Breast epithelium (tissue), 4 donors: ENCODE results near the gene CNPPD1. TPM values are rescaled to one million over a fixed set of nuclear protein-coding genes. Genes with fewer than 3 reads are reported as not detected.

ENCODE experiments used
- DNase-seq, 2 donors: peaks; one replicate each; pipeline ENCODE4 v3.0.0-alpha.2; 2019; ENCODE audit warnings: low spot score in 2 of 2
- H3K27ac ChIP-seq, 2 donors: fragments of 200-600 bp; sonication (generic) in 1 of 2; one replicate each; pipeline ENCODE4 v1.5.1; 2016 to 2019; ENCODE audit warnings: mild to moderate bottlenecking in 1 of 2
- H3K27me3 ChIP-seq, 2 donors: fragments of 200-600 bp; sonication (generic) in 1 of 2; one replicate each; pipeline versions ENCODE4 v1.5.1 to v1.6.0; 2017 to 2019; ENCODE audit warnings: control low read depth in 1 of 2, mild to moderate bottlenecking in 1 of 2
- H3K36me3 ChIP-seq: fragments of 200-600 bp; one replicate; pipeline ENCODE4 v1.5.1; 2019
- H3K4me1 ChIP-seq, 2 donors: fragments of 200-600 bp; sonication (generic); one replicate each; pipeline ENCODE4 v1.5.1; 2016 to 2019; ENCODE audit warnings: control low read depth in 1 of 2
- H3K4me3 ChIP-seq, 3 donors: fragments of 200-600 bp; sonication (generic); 1 replicate in 2 of 3; 2 replicates in 1 of 3; pipeline ENCODE4 v1.5.1; 2016 to 2019; ENCODE audit warnings: mild to moderate bottlenecking in 3 of 3, moderate library complexity in 2 of 3
- H3K9me3 ChIP-seq, 2 donors: fragments of 200-600 bp; sonication (generic) in 1 of 2; one replicate each; pipeline ENCODE4 v1.5.1; 2016 to 2019; ENCODE audit warnings: control low read depth in 1 of 2
- CTCF ChIP-seq, 3 donors: fragments of 450-650 bp; IDR thresholded peaks; one replicate each; pipeline ENCODE4 v1.5.1; 2016 to 2017; ENCODE audit warnings: antibody characterized with exemption in 3 of 3, mild to moderate bottlenecking in 3 of 3, moderate library complexity in 3 of 3
- POLR2A ChIP-seq: fragments of 450-650 bp; IDR thresholded peaks from one replicate; pipeline ENCODE4 v1.6.1; 2016; ENCODE audit warnings: antibody characterized with exemption, mild to moderate bottlenecking, moderate library complexity
- POLR2AphosphoS5 ChIP-seq, 3 donors: sonication (generic); formaldehyde crosslinking; IDR thresholded peaks; one replicate each; pipeline ENCODE4 v1.6.1; 2017; ENCODE audit warnings: antibody characterized with exemption in 3 of 3
- intact Hi-C: fragments of 100-400 bp; cut with DNase I; formaldehyde crosslinking; loops from one replicate; pipeline ENCODE4 v1.15.1; 2023; ENCODE audit warnings: low total_unique reads
- total RNA-seq, 3 donors: library from RNA; depleted of rRNA; stranded (reverse); fragments of >200 nt; gene quantifications; one replicate each; pipeline ENCODE4 v1.1.0, GENCODE V29; 2016

Gene CNPPD1
- total RNA-seq, 3 donors from 2014 or later = 37.0 to 60.3 (median 37.2) TPM

DNA sequence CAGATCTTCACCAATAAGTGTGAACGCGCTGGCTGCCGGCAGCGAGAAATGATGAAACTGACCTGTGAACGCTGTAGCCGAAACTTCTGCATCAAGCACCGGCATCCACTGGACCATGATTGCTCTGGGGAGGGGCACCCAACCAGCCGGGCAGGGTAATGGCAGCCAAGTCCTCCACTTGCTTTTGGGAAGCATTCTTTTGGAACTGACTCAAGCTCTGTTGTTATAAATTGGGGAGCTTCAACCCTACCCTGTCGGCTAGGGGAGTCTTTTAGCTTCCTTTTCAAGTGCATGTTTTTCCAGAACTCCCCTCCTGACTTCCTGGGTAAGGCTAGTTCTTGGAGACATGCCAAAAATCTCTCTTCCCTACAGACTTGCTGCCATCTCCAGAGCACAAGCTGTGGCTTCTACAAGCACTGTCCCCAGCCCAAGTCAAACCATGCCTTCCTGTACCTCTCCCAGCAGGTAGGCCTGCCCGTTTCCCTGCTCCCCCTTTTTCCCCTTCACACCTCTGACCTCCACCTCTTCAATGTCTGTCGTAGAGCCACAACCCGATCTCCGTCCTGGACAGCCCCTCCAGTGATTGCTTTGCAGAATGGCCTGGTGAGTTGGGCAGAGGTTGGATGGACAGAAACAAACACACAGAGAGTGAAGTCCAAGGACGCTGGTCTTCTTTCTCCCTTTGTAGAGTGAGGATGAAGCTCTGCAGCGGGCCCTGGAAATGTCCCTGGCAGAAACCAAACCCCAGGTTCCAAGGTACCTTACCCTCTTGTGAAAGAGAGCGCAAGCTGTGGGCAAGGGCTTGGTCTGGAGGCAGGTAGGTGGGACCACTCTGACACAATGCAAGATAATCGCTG lies 31.4 kb upstream of the CNPPD1 start:
- H3K4me1 ChIP-seq = peaks cover 5 to 13% of the 10 kb centered on the region in 2 donors
- H3K4me3 ChIP-seq = peak overlapping the region in 2 of 3 donors; percentile 70 to 71
- no peak for TF ChIP-seq CTCF (IDR thresholded peaks at IDR 0.05)
- TF ChIP-seq POLR2A = no peak
- TF ChIP-seq POLR2AphosphoS5 (IDR thresholded peaks at IDR 0.05) = no peak
- intact Hi-C loops = no loop called here
- DNase-seq = no peak
- no peaks in the 10 kb centered on the region for H3K27me3 ChIP-seq
- no peaks in the 10 kb centered on the region for H3K9me3 ChIP-seq
- H3K27ac ChIP-seq = peak overlapping the region; percentile 91 to 97
- H3K36me3 ChIP-seq = no peaks in the 10 kb centered on the region

GRCh38 chr2:219207134-219207883 lies 30.6 kb upstream of the CNPPD1 start:
- intact Hi-C loops = no loop called here
- Histone ChIP-seq H3K4me1 (peaks cover 5 to 13% of the 10 kb centered on the region in 2 donors), H3K27me3 (no peaks in the 10 kb centered on the region), H3K36me3 (no peaks in the 10 kb centered on the region), H3K9me3 (no peaks in the 10 kb centered on the region), H3K4me3 (peak overlapping the region; percentile 70 to 73 (median 71)), H3K27ac (peak overlapping the region; percentile 91 to 97)
- DNase-seq = no peak
- TF ChIP-seq POLR2A = no peak
- no peak for TF ChIP-seq CTCF (IDR thresholded peaks at IDR 0.05)
- no peak for TF ChIP-seq POLR2AphosphoS5 (IDR thresholded peaks at IDR 0.05)

DNA sequence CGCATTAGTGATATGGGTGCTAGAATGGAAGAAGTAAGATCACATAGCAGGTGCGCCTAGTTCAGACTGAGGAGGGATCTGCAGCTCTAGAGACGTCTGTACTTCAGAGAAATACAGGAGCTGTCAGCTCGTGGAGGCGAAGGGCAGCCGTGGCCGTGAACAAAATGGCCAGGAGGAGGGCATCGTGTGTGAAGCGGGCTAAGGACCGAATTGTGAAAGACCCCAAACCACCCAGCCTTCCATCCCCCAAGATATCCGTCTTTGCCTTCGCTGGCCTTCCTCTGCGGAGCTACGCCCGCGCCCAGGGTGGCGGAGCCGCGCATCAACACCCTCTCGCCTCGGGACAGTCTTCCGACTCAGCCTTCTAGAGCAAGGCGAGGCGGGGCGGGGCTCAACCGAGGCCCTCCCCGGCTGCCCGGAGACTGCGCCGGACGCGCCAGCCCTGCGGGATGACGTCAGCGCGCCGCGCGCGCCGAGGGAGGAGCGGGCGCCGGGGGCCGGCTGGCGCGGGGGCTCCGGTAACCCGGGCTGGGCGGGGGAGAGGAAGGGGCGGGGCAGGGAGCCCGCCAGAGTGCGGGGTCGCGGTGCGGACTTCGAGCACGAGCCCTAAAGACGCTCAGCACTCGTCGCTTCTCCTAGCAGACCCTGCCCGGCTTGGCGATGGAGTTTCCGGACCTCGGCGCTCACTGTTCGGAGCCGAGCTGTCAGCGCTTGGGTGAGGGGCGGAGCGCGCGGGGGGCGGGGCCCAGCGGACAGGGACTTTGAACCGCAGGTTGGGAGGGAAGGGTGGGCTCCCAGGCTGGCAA lies 29.8 kb upstream of the CNPPD1 start, which contains the start of gene ZFAND2B:
ZFAND2B (plus strand) TSS at position 455 of the 806 bp plus-strand sequence; CDS start at position 661, 206 bp downstream.
- peak within 1 kb of the TSS; percentile 91 to 97 for H3K27ac ChIP-seq
- peak; percentile 77 for TF ChIP-seq POLR2A
- peak in 2 of 3 donors; percentile 49 to 53 for TF ChIP-seq CTCF (IDR thresholded peaks at IDR 0.05)
- peak; percentile 93 to 96 (median 95) for TF ChIP-seq POLR2AphosphoS5 (IDR thresholded peaks at IDR 0.05)
- H3K36me3 ChIP-seq = no peaks in the 10 kb centered on the region
- DNase-seq = peak; percentile 93 to 94
- H3K4me3 ChIP-seq = peak within 1 kb of the TSS; percentile 70 to 73 (median 71)
- intact Hi-C loops = no loop called here
- H3K9me3 ChIP-seq = no peaks in the 10 kb centered on the region
- peaks cover 5 to 13% of the 10 kb centered on the region in 2 donors for H3K4me1 ChIP-seq
- H3K27me3 ChIP-seq = no peaks in the 10 kb centered on the region

GRCh38 chr2:219205981-219206327 lies 29.2 kb upstream of the CNPPD1 start:
- DNase-seq = no peak
- no peak for TF ChIP-seq POLR2AphosphoS5 (IDR thresholded peaks at IDR 0.05)
- no peak for TF ChIP-seq CTCF (IDR thresholded peaks at IDR 0.05)
- no peak for TF ChIP-seq POLR2A
- H3K4me3 ChIP-seq = peak overlapping the region; percentile 70 to 73 (median 71)
- H3K9me3 ChIP-seq = no peaks in the 10 kb centered on the region
- H3K27ac ChIP-seq = peak overlapping the region; percentile 91 to 97
- H3K36me3 ChIP-seq = no peaks in the 10 kb centered on the region
- intact Hi-C loops = no loop called here
- peaks cover 5 to 13% of the 10 kb centered on the region in 2 donors for H3K4me1 ChIP-seq
- no peaks in the 10 kb centered on the region for H3K27me3 ChIP-seq
